Subcutaneous adipose tissue (tissue), 4 donors: ENCODE results near the gene PTCH2. TPM values are rescaled to one million over a fixed set of nuclear protein-coding genes. Genes with fewer than 3 reads are reported as not detected.

Experiments
- CTCF ChIP-seq: fragments of 450-650 bp; IDR thresholded peaks from one replicate; pipeline ENCODE4 v1.5.1; 2016; ENCODE audit warnings: low read depth, mild to moderate bottlenecking, control low read depth, antibody characterized with exemption, moderate library complexity
- total RNA-seq, 4 donors: library from RNA; depleted of rRNA; stranded (reverse); fragments of >200 nt; gene quantifications; one replicate each; pipeline ENCODE4 v1.1.0, GENCODE V29; 2016

Gene PTCH2
- total RNA-seq, 4 donors from 2014 or later = 0.66 to 1.1 (median 0.68) TPM; not detected in 1

- no peak for TF ChIP-seq CTCF
These were observed 14.1 kb downstream of the PTCH2 start for GRCh38 chr1:44828841-44829440.

GRCh38 chr1:44828003-44828651 lies 14.9 kb downstream of the PTCH2 start:
- no peak for TF ChIP-seq CTCF

- no peak for TF ChIP-seq CTCF
These were observed 15.7 kb downstream of the PTCH2 start for GRCh38 chr1:44827197-44828002.

GRCh38 chr1:44826375-44827196 lies 16.5 kb downstream of the PTCH2 start:
- TF ChIP-seq CTCF = no peak

DNA sequence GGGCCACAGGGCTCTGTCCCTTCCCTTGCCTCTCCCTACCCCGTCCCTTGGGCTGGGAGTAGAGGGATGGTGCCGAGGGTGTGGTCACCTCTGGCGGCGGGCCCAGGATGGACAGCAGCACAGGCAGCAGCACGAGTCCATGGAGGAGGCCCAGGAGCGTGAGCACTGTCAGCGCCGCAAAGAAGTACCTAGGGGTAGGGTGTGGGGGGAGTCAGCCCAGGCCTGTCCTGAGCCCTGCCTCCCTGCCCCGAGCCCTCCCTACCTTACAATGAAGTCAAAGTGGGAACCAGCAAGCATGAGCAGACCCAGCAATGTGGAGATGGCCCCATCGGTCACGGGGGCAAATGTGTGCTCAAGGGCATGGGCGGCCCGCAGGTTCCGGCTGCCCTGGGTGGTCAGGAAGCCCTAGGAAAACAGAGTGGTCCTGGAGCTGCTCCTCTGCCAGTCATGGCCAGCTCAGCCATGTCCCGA lies 20.0 kb downstream of the PTCH2 start:
- no peak for TF ChIP-seq CTCF

DNA sequence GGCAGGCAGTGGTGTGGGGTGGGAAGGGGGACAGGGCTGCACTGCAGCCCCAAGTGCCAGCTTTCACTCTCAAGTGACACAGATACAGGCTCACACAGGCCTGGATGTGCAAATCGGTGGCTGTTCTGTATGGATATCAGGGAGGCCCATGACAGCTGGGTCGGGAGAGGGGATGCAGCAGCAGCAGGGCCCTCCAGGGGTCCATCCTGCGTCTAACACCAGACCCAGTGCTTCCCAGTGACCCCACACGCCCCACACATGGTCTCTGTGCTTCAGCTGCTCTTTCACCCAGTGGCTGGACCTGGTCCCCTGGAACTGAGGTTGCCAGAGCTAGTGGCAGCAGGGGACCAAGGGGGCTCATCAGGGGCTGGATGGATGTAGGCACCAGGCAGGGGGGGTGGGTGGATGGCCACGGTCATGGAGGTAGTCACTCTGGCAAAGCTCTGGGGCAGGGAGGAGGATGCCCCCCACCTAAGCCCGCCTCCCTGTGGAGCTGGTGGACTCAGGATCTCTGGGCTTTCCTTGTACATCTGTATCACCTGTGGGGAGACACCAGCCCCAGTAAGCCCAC lies 20.8 kb downstream of the PTCH2 start:
- TF ChIP-seq CTCF = no peak
